ENCODE data around the gene PKHD1.

The PKHD1 gene

GRCh38 chr6:51633424-51633823, 454.0 kb downstream of the PKHD1 start:
- no peak for DNase-seq (ENCODE audit: low read depth in 3 of 3, low spot score in 1 of 3)

GRCh38 chr6:51630011-51630410, 457.4 kb downstream of the PKHD1 start:
- no peak for DNase-seq (ENCODE audit: low read depth in 3 of 3, low spot score in 1 of 3)

- no peak for DNase-seq (ENCODE audit: low read depth in 3 of 3, low spot score in 1 of 3)
These were observed 461.0 kb downstream of the PKHD1 start for GRCh38 chr6:51626391-51626790.

- no peak for DNase-seq (ENCODE audit: low read depth in 3 of 3, low spot score in 1 of 3)
These were observed 461.8 kb downstream of the PKHD1 start for GRCh38 chr6:51625566-51625965.

DNA sequence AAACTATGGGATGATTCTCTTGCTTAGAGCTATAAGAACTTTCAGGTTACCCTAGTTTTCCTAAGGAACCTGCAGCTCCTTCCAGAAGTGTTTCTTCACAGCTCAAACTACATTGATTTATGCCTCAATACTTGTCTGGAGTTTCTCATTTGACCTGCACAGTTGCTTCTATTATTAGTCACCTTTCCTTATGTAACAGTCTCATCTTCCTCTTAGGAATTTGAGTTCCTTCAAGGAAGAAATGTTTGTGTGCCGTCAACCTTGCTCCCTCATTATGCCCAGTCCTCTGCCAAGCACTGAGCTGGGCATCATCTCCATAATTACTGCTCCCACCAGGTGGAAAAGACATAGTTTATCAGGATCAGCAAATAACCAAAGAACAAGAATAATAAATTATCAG, 466.4 kb downstream of the PKHD1 start:
- DNase-seq (ENCODE audit: low read depth in 3 of 3, low spot score in 1 of 3), result no peak

- no peak for DNase-seq (ENCODE audit: low read depth in 3 of 3, low spot score in 1 of 3)
These were observed 468.2 kb downstream of the PKHD1 start for GRCh38 chr6:51619042-51619799.

DNA sequence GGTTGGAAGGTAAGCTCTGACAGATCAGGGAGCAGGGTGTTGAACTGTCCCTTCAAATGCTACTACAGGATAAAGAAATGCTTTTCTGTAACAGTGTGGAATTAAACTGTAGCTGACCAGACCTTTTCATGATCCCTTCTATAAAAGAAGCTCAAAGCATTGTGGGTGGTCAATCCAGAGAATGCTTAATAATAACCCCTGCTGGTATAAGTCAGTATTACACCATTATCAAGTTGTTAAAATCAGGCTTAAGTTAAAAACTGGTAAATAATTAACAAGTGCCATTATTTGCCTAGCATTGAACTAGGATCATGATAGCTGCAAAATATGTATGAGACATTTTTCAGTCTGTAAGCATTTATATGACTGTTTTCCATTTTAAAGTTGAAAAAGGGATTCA, 468.9 kb downstream of the PKHD1 start:
- DNase-seq (ENCODE audit: low read depth in 3 of 3, low spot score in 1 of 3), result no peak

GRCh38 chr6:51617751-51618150, 469.7 kb downstream of the PKHD1 start:
- no peak for DNase-seq (ENCODE audit: low read depth in 3 of 3, low spot score in 1 of 3)

DNA sequence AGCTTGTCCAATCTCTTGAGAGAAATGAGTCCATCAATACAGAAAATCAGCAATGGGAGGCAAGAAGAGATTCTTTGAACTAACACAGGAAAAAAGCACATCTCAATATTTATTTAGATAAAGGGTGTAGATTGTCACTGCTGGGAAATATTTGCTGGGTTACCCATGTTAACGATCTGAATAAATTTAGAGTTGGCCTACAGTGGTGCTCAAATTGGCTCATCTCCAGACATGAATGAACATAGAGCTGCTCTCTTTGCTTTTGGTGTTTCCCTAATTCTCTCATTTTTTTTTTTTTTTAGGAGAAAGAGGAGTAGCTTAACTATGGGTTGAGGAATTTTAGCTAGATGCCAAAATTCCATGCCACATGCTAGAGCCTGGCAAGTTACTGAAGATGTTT, 471.2 kb downstream of the PKHD1 start:
- DNase-seq (ENCODE audit: low read depth in 3 of 3, low spot score in 1 of 3), result no peak

DNA sequence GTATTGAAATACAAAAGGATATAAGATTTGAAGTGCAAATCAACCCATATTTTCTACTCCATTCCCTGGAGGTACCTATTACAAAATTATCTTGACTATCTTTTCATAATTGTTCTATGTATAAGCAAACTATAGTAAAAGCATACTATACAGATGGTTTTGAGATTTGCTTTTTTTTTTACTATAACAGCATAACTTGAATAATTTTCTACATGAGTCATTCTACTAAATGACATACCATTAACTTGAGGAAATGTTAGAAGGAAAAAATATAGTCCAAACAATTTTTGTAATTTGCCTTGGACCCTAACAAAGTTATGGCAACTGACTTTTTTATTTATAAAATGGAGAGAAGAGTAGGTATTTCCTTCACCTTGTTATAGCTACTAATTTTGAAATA, 472.7 kb downstream of the PKHD1 start:
- no peak for DNase-seq (ENCODE audit: low read depth in 3 of 3, low spot score in 1 of 3)

- no peak for DNase-seq (ENCODE audit: low read depth in 3 of 3, low spot score in 1 of 3)
These were observed 473.9 kb downstream of the PKHD1 start for GRCh38 chr6:51613558-51613957.

GRCh38 chr6:51608932-51609331, 478.5 kb downstream of the PKHD1 start:
- no peak for DNase-seq (ENCODE audit: low read depth in 3 of 3, low spot score in 1 of 3)

DNA sequence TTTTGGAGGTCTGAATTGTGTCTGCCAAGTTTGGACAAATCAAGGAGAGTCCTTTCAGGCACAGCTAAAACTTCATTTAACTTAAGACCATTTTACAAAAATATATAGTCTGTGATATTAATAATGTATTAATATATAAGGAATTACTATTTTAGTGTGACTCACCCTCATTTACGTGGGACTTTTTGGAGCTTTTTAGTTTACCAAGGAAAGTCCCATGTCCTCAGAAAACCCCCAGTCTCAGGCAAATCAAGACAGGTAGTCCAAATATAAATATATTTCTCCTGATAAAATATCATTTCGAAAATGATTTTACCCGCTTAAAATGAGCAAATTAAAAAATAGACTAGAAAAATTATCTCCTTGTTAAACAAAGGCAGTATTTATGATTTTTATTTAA, 479.0 kb downstream of the PKHD1 start:
- no peak for DNase-seq (ENCODE audit: low read depth in 3 of 3, low spot score in 1 of 3)

DNA sequence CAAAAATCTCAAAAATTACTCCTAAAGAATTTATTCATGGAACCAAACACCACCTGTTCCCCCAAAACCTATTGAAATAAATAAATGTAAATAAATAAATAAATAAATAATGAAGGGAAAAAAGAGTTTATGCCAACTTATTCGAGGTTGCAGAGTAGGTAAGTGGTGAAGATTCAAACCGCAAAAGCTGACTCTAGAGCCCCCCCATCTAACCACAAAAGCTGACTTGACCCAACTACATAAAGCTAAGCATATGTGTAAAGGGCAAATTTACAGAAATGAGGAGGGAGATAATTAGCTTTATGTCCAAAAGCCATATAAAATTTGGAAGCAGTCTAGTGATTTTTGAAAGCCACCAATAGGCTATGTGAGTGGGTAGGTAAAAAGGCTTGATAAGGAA, 486.9 kb downstream of the PKHD1 start:
- no peak for DNase-seq (ENCODE audit: low read depth in 3 of 3, low spot score in 1 of 3)

DNA sequence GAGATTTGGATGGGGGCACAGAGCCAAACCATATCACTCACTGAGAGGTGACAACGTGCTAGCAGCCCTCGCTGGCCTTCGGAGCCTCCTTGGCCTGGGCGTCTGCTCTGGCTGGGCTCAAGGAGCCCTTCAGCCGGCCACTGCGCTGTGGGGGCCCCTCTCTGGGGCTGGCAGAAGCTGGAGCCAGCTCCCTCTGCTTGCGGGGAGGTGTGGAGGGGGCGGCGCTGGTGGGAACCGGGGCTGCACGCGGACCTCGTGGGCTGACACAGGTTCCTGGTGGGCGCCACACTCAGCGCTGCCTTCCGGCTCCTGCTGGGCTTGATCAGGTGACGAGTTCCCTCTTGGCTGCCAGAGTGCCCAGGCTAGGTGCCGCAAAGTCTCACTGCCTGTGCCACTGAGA, 489.2 kb downstream of the PKHD1 start:
- DNase-seq (ENCODE audit: low read depth in 3 of 3, low spot score in 1 of 3), result no peak

GRCh38 chr6:51594981-51595380, 492.4 kb downstream of the PKHD1 start:
- no peak for DNase-seq (ENCODE audit: low read depth in 3 of 3, low spot score in 1 of 3)

DNA sequence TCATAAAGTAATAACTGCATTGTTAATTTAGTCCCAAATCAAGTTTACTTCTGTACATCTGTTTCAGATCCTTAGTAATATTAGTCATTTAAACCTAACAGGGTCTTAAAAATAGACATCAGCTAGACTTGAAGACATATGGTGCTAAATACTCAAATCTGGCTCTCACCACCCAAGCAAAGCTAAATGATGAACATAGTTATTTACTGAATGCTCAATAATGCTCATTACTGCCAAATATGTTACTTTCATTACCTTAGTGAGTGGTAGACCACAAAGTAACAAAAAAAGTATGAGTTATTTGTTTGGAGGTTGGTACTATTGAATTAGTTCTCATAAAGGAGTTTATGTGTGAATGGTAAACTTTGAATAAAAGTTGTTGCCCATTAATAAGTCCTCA, 502.1 kb downstream of the PKHD1 start:
- DNase-seq (ENCODE audit: low read depth in 3 of 3, low spot score in 1 of 3), result no peak

DNA sequence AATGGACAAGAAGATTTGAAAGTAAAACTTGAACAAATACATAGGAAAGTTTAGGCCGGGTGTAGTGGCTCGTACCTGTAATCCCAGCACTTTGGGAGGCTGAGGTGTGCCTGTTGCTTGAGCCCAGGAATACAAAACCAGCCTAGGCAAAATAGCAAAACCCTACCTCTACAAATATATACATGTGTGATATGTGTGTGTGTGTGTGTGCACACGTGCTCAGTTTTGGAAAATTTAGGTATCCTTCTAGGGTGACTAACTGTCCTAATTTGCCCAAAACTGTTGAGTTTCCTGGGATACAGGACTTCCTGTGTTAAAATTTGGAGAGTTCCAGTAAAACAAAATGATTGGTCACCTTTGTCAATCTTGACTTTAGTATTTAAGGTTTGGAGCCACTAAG, 503.2 kb downstream of the PKHD1 start:
- DNase-seq (ENCODE audit: low read depth in 3 of 3, low spot score in 1 of 3), result no peak

- DNase-seq (ENCODE audit: low read depth in 3 of 3, low spot score in 1 of 3), result no peak
These were observed 508.4 kb downstream of the PKHD1 start for GRCh38 chr6:51578994-51579393.

DNA sequence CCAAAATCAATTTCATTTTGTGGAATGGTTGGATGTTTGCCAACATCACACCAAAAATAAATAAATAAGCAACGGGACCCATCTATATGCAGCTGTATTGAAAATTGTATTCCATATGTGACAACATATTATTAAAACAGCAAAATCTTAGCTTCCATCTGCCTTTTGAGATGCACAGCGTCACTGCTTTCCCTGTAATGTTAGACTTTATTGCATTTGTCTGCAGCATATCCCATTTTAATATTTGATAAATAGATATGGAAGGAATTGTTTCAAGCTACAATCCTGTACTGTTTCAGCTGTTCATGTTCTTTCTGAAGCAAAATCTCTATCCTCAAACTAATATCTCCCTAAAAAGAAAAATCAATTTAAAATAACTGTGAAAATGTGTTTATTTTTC, 509.1 kb downstream of the PKHD1 start:
- no peak for DNase-seq (ENCODE audit: low read depth in 3 of 3, low spot score in 1 of 3)

- DNase-seq (ENCODE audit: low read depth in 3 of 3, low spot score in 1 of 3), result no peak
These were observed 513.4 kb downstream of the PKHD1 start for GRCh38 chr6:51574040-51574439.

- DNase-seq (ENCODE audit: low read depth in 3 of 3, low spot score in 1 of 3), result no peak
These were observed 516.2 kb downstream of the PKHD1 start for GRCh38 chr6:51571168-51571567.

DNA sequence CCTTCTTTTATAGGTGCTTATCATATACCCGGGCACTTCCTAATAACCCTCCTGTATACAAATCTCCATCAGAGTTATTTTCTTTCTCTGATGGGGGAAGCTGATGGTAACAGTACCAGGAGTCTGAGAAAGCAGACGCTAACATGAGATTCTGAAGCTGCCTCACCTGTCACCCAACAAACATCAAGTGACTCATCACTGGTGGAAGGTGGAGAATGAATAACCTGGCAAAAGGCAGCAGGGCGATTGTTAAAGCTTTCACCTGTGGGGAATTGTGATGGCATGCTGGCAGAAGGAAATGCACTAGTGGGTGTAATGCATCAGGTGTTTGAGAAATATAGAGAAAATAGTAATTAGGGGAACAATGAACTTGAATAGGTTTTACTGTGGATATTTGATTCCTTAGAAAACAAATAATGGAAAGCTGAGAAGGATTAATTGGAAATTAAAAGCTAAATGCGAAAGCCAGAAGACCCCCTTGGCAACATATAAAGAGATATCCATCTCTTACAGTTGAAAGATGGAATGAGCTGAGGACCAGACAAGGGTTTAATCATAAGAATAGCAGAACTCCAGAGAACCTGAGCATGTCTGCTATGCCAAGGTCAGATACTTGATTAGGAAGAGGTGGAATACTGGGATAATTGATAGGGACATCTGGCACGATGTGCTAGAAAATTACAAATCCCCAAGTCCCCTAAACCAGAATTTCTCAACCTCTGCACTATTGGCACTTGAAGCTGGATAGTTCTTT, 517.1 kb downstream of the PKHD1 start:
- no peak for DNase-seq (ENCODE audit: low read depth in 3 of 3, low spot score in 1 of 3)
